Heart left ventricle (tissue), 13 donors: ENCODE data around the gene RHOBTB1.

Source experiments
- CTCF ChIP-seq, 12 donors: fragments of 200-600 bp; sonication (generic) in 4 of 12; IDR thresholded peaks; one replicate each; pipeline versions ENCODE4 v1.5.0 to v1.8.0; 2018 to 2022; ENCODE audit warnings: antibody characterized with exemption in 12 of 12, mild to moderate bottlenecking in 5 of 12
- POLR2A ChIP-seq, 2 donors: fragments of 450-650 bp; IDR thresholded peaks; one replicate each; pipeline ENCODE4 v1.6.1; 2017; ENCODE audit warnings: antibody characterized with exemption in 2 of 2, mild to moderate bottlenecking in 2 of 2, moderate library complexity in 2 of 2
- donor health status: ischemic (EF 13 %, LVEDD 7.1; RV severe dilation, severe dysfunction).
- donor health status: DM: no; HTN: yes; CAD: no.
- donor health status: DM: no; HTN: no; CAD: no.
- donor health status: ischemic (EF 25% LVEDD 6.9; RV normal size, moderate dysfunction).
- donor health status: ischemic (EF 25% LVEDD 5.7; RV mildly dilated, moderate dysfunction).
- donor health status: ischemic (EF 35%, LVEDD 5.7; RV mildly dilated, moderate dysfunction).
- donor health status: nonischemic (EF 11% LVEDD 7.7; RV severe dilation, severe dysfunction).
- donor health status: DM: yes; HTN: yes; CAD: no.
- donor health status: PGD.
- donor health status: ischemic (EF 29% LVEDD 5.4; RV normal size, mild dysfunction).
- donor health status: nonischemic (EF 23%, LVEDD 6.1; RV moderate dilation, normal function).

GRCh38 chr10:60937784-60938654 lies 6.0 kb downstream of the RHOBTB1 start:
- TF ChIP-seq CTCF (IDR thresholded peaks at IDR 0.05) (no peak), POLR2A (IDR thresholded peaks at IDR 0.05) (no peak)
